22Rv1 (cell line): ENCODE data around the gene TRPV5.

ENCODE experiments used
- H3K27ac ChIP-seq: fragments of 450-650 bp; 2 replicates; pipeline ENCODE4 v1.5.1; 2017
- ZFX ChIP-seq: fragments of 450-650 bp; IDR thresholded peaks from 2 replicates; pipeline ENCODE4 v1.6.1; 2017; ENCODE audit warnings: antibody characterized with exemption, borderline replicate concordance
- TF ChIP-seq, protein P1 (sequence below): fragments of 450-650 bp; IDR thresholded peaks from 2 replicates; pipeline ENCODE4 v1.5.1; 2017; ENCODE audit warnings: mild to moderate bottlenecking

TRPV5 gene

DNA sequence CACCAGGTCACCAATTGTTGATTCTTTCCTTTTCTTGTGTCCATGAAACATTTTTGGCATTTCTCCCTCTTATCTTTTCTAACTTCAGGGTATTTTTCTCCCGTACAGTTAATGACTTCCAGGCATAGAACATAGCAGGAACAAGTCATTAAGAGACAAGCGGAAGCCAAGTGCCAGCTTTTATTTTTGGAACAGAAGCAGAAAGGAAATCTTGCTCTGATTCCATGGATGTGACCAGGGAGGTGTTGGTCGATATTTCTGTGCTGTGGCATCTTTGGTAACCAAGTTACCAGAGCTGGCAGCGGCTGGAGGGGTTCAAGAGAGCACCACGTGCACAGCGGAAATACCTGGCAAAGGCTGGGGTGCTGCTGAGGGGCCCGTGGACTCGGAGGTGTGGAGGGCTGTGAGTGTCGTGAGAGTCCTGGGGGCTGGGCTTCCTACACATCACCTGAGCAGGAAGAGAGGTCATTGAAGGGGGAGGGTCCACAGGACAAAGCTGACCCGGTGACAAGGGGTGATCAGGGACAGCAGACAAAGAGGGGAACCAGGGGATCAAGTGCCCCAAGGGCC lies 7.5 kb upstream of the TRPV5 start:
- TF ChIP-seq ZFX, result no peak
- TF ChIP-seq, protein P1, sequence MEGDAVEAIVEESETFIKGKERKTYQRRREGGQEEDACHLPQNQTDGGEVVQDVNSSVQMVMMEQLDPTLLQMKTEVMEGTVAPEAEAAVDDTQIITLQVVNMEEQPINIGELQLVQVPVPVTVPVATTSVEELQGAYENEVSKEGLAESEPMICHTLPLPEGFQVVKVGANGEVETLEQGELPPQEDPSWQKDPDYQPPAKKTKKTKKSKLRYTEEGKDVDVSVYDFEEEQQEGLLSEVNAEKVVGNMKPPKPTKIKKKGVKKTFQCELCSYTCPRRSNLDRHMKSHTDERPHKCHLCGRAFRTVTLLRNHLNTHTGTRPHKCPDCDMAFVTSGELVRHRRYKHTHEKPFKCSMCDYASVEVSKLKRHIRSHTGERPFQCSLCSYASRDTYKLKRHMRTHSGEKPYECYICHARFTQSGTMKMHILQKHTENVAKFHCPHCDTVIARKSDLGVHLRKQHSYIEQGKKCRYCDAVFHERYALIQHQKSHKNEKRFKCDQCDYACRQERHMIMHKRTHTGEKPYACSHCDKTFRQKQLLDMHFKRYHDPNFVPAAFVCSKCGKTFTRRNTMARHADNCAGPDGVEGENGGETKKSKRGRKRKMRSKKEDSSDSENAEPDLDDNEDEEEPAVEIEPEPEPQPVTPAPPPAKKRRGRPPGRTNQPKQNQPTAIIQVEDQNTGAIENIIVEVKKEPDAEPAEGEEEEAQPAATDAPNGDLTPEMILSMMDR, result no peak
- no peak overlapping the region for H3K27ac ChIP-seq

GRCh38 chr7:142939226-142939910 lies 5.8 kb upstream of the TRPV5 start, which contains the start of gene LLCFC1:
TSS of gene LLCFC1 (plus strand) at chr7:142939484. CDS start at chr7:142939622, 138 bp downstream.
- TF ChIP-seq, protein P1, result peak; percentile 64
- TF ChIP-seq ZFX, result no peak
- no peak within 1 kb of the TSS for H3K27ac ChIP-seq

GRCh38 chr7:142938611-142939010 lies 5.1 kb upstream of the TRPV5 start:
- TF ChIP-seq, protein P1, result no peak
- no peak for TF ChIP-seq ZFX
- no peak overlapping the region for H3K27ac ChIP-seq

GRCh38 chr7:142935941-142936565 lies 2.5 kb upstream of the TRPV5 start:
- no peak overlapping the region for H3K27ac ChIP-seq
- TF ChIP-seq, protein P1, result no peak
- TF ChIP-seq ZFX, result no peak

GRCh38 chr7:142934056-142934455 lies 510 bp upstream of the TRPV5 start:
- no peak for TF ChIP-seq ZFX
- TF ChIP-seq, protein P1, result no peak

DNA sequence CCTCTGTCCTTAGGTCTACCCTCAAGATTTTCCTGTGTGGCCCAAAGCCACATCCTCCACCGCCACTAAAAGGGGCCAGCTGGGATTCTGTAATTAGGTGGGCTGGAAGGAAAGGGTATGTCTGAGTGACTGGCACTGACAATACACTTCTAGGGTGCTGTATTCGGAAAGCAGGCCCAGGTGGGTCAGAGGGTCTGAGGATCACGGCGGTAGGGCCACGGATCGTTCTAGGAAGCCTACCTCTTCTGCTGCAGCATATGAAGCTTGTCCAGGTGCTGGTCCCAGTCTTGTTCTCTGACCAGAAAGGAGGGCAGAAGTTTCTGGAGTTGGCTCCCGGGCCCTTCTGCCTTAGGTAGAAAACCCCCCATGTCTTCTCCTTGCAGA lies 462 bp downstream of the TRPV5 start:
- TF ChIP-seq, protein P1, result no peak
- TF ChIP-seq ZFX, result no peak
- no peak overlapping the region for H3K27ac ChIP-seq

More at GRCh38 chr7:142934056-142934455, 510 bp upstream of the TRPV5 start:
- H3K27ac ChIP-seq, result no peak overlapping the region

- TF ChIP-seq, protein P1, result no peak
- TF ChIP-seq ZFX, result no peak
- H3K27ac ChIP-seq, result no peak overlapping the region
Observed at GRCh38 chr7:142932386-142933091, 1.0 kb downstream of the TRPV5 start.
